GM12801 (cell line): Measurements from ENCODE around the gene FER.

Experiments
- TF ChIP-seq, protein P1 (sequence below): IDR thresholded peaks from one replicate; pipeline ENCODE4 v1.5.1; 2011; ENCODE audit warnings: control low read depth; ENCODE audit not compliant: insufficient read length; ENCODE audit errors: extremely low read depth

The FER gene

DNA sequence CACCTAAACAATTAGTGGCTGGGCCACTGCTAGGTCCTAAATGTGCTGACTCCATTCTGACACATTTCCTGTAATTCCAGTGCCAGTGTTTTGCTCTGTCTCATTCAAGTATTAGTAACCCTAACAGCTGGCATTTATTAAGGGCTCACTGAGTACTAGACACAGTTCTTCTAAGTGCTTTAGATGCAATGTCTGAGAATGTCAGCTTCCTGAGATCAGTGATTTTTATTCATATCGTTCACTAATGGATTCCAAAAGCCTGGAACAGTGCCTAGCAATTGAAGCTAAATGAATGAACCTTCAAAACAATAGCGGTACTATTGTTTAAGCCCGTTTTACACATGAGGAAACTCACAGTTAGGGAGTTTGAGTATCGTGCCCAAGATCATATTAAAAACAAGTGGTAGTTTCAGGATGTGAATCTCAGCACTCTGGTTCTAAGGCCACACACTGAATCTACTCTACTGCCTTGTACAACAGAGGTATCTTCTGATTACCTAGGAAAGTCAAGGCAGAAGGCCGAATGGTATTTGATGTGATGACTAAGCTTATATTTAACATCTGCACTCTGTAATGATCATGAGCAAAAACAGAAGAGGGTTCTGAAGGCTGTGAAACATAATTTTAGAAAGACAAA lies 358.1 kb downstream of the FER start:
- TF ChIP-seq, protein P1, sequence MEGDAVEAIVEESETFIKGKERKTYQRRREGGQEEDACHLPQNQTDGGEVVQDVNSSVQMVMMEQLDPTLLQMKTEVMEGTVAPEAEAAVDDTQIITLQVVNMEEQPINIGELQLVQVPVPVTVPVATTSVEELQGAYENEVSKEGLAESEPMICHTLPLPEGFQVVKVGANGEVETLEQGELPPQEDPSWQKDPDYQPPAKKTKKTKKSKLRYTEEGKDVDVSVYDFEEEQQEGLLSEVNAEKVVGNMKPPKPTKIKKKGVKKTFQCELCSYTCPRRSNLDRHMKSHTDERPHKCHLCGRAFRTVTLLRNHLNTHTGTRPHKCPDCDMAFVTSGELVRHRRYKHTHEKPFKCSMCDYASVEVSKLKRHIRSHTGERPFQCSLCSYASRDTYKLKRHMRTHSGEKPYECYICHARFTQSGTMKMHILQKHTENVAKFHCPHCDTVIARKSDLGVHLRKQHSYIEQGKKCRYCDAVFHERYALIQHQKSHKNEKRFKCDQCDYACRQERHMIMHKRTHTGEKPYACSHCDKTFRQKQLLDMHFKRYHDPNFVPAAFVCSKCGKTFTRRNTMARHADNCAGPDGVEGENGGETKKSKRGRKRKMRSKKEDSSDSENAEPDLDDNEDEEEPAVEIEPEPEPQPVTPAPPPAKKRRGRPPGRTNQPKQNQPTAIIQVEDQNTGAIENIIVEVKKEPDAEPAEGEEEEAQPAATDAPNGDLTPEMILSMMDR = no peak

DNA sequence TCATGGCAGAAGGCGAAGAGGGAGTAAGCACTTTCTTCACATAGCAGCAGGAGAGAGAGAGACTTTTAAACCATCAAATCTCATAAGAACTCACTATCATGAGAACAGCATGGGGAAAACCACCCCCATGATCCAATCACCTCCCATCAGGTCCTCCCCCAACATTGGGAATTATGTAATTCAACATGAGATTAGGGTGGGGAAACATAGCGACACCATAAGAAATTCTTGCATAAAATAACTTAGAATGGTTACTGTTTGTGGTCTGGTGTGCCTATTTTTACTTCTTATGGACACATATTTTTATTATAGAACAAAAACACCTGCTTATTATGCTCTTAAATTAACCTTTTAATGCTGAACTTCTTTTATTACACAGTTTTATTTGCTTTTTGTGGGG lies 364.0 kb downstream of the FER start:
- TF ChIP-seq, protein P1 = no peak

DNA sequence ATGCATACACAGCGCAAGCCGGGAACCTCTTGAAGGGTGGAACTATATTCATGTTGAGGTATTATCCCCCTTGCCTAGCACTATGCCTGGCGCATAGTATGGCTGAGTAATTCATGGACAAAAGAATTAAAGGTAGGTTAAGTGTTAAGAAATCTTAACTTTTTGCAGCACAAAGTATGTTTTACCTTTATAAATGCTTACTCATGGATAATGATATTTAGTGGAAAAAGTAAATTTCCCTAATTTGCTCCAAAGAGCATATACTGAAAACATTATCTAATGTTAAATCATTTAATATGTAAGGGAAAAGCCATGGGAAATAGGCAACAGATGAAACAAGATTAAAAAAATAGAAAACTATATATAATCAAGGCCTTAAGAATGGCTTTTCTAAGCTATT lies 365.9 kb downstream of the FER start:
- TF ChIP-seq, protein P1 = no peak

DNA sequence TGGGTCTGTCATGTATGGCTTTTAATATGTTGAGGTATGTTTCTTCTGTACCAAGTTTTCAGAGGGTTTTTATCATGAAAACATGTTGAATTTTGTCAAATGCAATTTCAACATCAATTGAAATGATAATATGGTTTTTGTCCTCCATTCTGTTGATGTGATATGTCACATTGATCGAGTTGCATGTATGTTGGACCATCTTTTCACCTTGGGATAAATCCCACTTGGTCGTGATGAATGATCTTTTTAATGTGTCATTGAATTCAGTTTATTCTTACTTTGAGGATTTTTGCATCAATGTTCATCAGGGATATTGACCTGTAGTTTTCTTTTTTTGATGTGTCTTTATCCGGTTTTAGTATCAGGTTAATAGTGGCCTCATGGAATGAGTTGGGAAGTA lies 373.5 kb downstream of the FER start:
- TF ChIP-seq, protein P1 = no peak

DNA sequence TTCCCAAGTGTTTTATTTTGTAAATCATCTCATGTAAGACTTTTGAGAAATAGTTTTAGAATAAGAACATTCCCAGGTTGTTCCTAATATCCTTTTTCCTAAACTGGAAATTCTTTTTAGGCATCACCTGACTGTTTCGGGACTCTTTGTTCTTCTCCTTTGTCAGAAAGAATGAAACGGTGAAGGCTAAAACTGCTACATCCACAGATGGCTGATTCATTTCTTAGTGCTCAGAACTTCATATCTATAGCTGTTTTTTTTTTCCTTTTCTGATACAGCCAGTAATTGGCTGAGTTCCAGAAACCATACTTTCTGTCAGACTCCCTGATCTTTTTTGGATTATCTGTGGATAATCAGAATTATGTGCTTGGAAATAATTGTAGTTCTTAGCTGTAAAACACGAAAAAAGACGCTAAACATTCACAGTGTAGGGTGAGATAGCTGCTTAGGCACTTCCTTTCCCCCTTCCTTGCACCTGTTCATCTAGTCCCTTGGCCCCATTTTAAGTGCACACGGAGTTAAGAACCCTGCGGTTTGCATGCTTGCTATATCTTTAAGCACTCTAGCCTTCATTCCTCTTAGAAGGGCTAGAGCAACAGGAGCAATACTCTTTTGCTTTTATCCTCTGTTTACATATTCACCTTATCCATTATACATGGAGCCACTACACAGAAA lies 378.2 kb downstream of the FER start:
- TF ChIP-seq, protein P1 = no peak

DNA sequence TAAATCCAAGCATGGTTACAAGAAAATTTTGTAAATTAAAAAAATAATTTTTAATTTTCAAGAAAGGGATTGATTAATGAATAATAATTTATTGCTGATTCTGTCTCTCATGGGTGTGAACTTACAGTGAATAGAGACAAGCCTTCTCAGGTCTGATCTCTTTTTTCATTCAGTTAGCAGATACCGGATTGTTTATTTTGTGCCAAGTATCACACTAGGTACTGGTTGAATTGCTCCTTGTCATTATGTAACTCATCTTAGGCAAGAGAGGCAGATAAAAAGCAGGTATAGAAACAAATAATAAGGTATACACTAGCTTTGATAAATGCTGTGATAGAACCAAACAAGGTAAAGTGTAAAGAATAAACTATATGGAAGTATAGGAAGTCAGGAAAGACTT lies 378.8 kb downstream of the FER start:
- TF ChIP-seq, protein P1 = no peak

DNA sequence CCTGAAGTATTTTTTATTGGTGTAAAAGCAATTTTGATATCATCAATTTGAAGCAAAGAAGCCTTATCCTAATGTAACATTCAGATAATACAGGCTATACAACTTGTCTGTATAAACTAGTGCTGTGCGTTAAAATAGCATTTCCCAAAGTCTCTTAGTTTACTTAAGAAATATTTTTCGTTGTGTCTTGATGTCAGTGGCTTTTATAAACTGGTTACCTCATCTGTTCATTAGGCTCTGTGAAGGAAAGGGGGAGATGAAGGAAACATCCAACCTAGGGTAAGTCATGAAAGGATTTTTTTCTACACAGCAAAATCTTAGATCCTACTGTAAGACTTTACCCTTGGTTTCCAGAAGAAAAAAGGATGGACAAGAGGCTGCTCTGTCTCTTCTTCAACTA lies 389.2 kb downstream of the FER start:
- TF ChIP-seq, protein P1 = no peak
